ENCODE data around the gene ZNF385D.

Gene ZNF385D

DNA sequence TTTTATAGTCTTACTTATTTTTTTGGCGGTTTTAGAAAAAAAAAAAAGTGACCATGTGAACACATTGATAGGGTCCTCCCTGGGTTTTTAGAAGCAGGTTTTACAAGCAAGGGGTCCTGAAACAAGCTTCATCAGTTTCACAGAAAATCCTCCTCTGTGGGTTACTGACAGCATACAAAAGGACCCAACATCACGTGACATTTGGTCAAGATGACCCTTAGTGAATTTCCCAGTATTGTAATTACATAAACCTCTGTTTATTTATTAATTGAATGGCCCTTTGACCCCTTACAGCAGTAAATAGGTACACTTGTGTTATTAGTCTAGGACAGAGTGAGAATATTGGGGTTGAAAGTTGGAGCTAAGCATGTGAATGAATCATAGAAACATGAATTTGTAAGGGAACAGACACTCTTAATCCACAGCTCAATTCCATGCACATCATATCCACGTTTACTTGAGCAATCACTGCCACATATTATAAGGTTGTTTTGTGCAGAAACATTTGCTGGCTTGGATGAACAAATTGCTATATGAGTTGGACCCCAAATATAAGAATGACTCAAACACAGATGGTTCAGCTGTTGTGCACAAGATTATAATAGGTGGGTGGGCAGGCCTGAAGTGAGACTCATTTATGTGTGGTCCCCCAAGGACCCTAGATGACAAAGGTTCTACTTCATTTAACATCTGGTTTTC is 137.5 kb downstream of the ZNF385D start:
- Histone ChIP-seq H3K4me1 (no peaks in the 10 kb centered on the region), H3K4me3 (ENCODE audit: low read depth, low read length) (no peak overlapping the region), H3K36me3 (no peaks in the 10 kb centered on the region), H3K27me3 (no peaks in the 10 kb centered on the region), H3K9me3 (no peaks in the 10 kb centered on the region)
- TF ChIP-seq, protein P1, sequence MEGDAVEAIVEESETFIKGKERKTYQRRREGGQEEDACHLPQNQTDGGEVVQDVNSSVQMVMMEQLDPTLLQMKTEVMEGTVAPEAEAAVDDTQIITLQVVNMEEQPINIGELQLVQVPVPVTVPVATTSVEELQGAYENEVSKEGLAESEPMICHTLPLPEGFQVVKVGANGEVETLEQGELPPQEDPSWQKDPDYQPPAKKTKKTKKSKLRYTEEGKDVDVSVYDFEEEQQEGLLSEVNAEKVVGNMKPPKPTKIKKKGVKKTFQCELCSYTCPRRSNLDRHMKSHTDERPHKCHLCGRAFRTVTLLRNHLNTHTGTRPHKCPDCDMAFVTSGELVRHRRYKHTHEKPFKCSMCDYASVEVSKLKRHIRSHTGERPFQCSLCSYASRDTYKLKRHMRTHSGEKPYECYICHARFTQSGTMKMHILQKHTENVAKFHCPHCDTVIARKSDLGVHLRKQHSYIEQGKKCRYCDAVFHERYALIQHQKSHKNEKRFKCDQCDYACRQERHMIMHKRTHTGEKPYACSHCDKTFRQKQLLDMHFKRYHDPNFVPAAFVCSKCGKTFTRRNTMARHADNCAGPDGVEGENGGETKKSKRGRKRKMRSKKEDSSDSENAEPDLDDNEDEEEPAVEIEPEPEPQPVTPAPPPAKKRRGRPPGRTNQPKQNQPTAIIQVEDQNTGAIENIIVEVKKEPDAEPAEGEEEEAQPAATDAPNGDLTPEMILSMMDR (IDR thresholded peaks at IDR 0.05; ENCODE audit: low read depth, low read length): no peak
- no peak for DNase-seq

DNA sequence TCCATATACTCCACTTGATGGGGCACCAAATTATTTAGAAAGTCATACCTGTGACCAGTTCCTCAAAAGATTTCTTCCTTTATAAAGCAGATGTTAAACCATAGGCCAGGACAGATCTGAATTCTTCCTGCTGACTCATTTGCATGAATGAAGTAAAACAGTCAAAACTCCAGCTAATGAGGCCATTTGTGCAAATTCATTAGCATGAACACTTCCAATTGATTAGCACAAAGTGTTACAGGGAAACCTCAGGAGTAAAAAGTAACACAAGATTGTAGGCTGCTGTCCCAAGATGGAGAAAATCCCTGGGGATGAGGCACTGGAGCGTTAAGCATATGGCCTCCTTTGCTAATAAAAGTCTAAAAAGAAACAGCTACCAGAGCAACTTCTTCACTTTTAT is 149.8 kb downstream of the ZNF385D start:
- no peaks in the 10 kb centered on the region for H3K4me1 ChIP-seq
- no peaks in the 10 kb centered on the region for H3K36me3 ChIP-seq
- DNase-seq: no peak
- no peaks in the 10 kb centered on the region for H3K27me3 ChIP-seq
- no peak overlapping the region for H3K4me3 ChIP-seq (ENCODE audit: low read depth, low read length)
- no peaks in the 10 kb centered on the region for H3K9me3 ChIP-seq
- TF ChIP-seq, protein P1 (IDR thresholded peaks at IDR 0.05; ENCODE audit: low read depth, low read length): no peak

DNA sequence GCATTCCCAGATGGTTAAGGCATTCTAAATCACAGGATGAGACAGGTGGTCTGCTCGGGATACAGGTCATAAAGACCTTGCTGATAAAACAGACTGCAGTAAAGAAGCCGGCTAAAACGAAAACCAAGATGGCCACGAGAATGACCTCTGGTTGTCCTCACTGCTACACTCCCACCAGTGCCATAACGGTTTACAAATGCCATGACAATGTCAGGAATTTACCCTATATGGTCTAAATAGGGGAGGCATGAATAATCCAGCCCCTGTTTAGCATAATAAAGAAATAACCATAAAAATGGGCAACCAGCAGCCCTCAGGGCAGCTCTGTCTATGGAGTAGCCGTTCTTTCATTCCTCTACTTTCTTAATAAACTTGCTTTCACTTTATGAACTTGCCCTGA is 151.1 kb downstream of the ZNF385D start:
- no peak for DNase-seq
- no peak overlapping the region for H3K4me3 ChIP-seq (ENCODE audit: low read depth, low read length)
- H3K4me1 ChIP-seq: no peaks in the 10 kb centered on the region

GRCh38 chr3:21592828-21593227 is 158.2 kb downstream of the ZNF385D start:
- H3K27me3 ChIP-seq: no peaks in the 10 kb centered on the region
- DNase-seq: no peak
- no peaks in the 10 kb centered on the region for H3K36me3 ChIP-seq
- H3K4me3 ChIP-seq (ENCODE audit: low read depth, low read length): no peak overlapping the region
- no peaks in the 10 kb centered on the region for H3K9me3 ChIP-seq
- TF ChIP-seq, protein P1 (IDR thresholded peaks at IDR 0.05; ENCODE audit: low read depth, low read length): no peak
- H3K4me1 ChIP-seq: no peaks in the 10 kb centered on the region

More for the DNA sequence above, 151.1 kb downstream of the ZNF385D start:
- no peaks in the 10 kb centered on the region for H3K27me3 ChIP-seq
- H3K9me3 ChIP-seq: no peaks in the 10 kb centered on the region
- no peaks in the 10 kb centered on the region for H3K36me3 ChIP-seq
- TF ChIP-seq, protein P1 (IDR thresholded peaks at IDR 0.05; ENCODE audit: low read depth, low read length): no peak

DNA sequence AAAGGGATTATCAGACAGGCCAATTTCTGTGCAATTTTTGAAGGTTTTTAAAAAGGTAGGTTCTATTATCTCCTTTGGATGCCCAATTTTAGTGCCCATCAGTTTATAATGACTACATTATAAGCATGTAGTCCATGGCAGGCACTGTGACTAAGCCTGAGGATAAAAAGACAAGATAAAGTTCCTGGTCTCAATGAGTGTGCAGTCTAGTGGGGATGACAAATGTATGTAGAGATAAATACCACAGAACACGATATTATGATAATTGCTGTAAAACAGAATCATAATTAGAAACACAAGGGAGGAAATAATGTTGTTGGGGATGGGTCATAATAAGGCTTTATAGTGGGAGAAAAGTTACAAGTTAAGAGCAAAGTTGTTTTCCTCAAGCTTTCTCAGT is 163.1 kb downstream of the ZNF385D start:
- Histone ChIP-seq H3K4me1 (no peaks in the 10 kb centered on the region), H3K4me3 (ENCODE audit: low read depth, low read length) (no peak overlapping the region), H3K27me3 (no peaks in the 10 kb centered on the region), H3K36me3 (no peaks in the 10 kb centered on the region), H3K9me3 (no peaks in the 10 kb centered on the region)
- no peak for DNase-seq
- TF ChIP-seq, protein P1 (IDR thresholded peaks at IDR 0.05; ENCODE audit: low read depth, low read length): no peak

DNA sequence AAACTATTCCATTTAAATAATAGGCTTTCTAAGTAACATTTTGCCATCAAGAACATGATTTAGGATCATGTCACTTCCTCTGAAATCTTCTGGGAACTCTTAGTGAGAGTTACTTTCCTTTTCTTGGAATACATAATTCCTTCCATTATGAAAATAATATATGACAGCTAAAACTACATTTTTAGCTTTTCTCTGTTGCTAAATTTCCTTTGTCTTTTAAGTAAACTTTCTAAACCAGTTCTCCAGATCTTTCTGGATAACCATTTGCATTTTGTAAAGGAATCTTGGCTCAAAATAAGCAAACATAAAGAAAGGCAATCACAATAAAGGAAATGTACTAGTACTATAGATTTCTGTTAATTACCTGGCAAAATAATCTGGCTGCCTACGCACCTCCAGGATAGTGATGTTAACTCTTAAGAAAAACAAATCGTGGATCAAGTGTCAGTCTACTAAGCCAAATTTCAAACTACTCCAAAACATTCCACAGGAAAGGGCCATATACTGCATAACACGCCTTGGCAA is 165.7 kb downstream of the ZNF385D start:
- H3K36me3 ChIP-seq: no peaks in the 10 kb centered on the region
- H3K9me3 ChIP-seq: no peaks in the 10 kb centered on the region
- H3K4me3 ChIP-seq (ENCODE audit: low read depth, low read length): no peak overlapping the region
- H3K4me1 ChIP-seq: no peaks in the 10 kb centered on the region
- TF ChIP-seq, protein P1 (IDR thresholded peaks at IDR 0.05; ENCODE audit: low read depth, low read length): no peak
- H3K27me3 ChIP-seq: no peaks in the 10 kb centered on the region
- DNase-seq: no peak
